GM19025 (cell line): ENCODE results near the gene UBXN4.
"Not testable (repeated sequence)": the region's sequence is repeated elsewhere in the genome, so short reads cannot be mapped to it uniquely, and the experiment has no call there.

Source experiments
- ATAC-seq: cut with Tn5 transposase; IDR thresholded peaks from one replicate; pipeline ENCODE4 v1.9.1; 2021; ENCODE audit warnings: mild to moderate bottlenecking, low read depth, moderate library complexity; ENCODE audit not compliant: unreplicated experiment

UBXN4 gene

DNA sequence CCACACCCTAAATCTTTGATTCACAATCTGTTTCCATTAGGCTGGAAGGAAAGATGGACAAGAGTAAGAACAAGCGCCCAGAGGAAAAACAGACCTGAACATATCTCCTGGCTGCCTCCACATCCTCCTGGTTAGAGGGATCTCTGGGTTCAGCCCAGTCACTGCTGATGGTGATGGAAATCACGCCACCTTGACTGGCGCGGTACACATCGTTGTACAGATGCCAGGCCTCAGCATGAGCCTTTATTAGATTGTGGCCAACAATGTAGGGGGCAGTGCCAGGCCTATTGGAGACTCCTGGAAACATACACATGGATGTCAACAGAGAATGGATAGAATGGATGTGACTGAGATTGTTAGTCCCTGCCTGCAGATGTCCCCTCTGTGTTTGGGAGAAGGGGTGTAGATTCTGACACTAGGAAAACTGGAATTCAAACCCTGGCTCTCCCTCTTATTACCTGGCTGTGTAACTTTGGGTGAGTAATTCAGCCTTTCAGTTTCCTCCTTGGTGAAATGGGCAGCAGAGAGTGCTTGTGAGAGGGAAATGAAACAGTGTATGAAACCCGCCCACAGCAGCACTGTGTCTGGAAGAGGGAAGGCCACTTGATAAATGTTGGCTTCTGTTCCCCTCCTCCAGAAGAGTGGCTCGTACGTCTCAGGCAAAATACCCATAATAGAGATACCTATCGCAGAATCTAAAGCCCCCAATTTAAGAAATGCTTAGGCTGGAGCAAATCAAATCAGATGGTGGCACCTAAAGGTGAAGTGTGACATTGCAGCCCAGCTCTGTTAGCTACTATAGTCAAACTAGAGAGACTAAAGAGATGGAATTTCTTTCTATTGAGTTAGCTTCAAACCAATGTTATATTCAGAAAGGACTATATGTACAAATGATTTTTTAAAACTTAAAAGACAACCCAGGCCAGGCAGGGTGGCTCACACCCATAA, 59.1 kb downstream of the UBXN4 start:
- no peak for ATAC-seq

DNA sequence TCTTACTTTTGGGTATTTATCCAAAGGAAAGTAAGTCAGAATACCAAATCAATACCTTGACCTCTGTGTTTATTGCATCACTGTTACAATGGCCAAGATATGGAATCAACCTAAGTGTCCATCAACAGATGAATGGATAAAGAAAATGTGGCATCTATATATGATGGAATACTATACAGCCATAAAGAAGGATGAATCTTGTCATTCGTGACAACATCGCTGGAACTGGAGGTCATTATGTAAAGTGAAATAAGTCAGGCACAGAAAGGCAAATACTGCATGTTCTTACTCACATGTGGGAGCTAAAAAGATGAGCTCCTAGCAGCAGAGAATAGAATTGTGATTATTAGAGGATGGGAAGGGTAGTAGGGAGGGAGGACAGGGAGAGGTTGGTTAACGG, 60.7 kb downstream of the UBXN4 start:
- ATAC-seq: no peak

DNA sequence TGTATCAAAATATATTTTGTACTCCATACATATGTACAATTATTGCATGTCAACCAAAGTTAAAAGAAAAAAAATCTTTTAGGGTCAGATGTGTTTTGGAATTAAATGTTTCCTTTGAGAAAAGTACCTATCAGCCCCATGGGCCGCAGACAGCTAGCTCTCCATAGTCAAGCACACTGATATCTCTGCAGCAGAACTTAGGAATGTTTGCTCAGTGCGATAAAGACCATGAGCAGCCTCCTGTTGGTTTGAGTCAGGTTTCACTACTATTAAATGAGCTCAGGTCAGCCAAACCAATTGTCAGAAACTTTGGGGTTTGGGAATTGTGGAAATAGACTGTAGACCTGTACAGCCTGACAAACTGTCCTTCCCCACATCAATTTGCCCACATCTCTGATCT, 61.6 kb downstream of the UBXN4 start:
- ATAC-seq: no peak

GRCh38 chr2:135807874-135808273, 66.2 kb downstream of the UBXN4 start:
- ATAC-seq: not testable (repeated sequence)

DNA sequence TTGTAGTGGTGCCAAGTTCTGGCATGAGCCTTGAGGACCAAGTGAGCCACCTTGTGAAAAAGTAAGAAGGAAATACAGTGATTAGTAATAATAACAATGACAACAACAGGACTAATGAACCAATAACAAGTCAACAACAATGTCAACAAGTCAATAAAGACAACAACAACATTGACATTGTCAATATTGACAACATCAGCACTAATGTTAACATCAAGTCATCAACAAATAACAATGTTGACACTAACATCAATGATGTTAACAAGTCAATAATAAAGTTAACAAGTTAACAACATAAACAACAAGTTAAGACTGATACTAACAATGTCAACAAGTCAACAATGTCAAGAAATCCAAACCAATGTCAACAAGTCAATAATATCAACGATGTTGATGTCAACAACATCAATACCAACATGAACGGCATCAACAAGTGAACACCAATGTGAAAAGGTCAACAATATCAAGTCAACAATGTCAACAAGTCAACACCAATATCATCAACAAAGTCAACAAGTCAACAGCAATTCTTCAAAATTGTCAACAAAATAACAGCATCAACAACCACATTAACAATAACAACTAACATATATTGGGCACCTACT, 71.4 kb downstream of the UBXN4 start:
- no peak for ATAC-seq

GRCh38 chr2:135815269-135815668, 73.6 kb downstream of the UBXN4 start:
- no peak for ATAC-seq

DNA sequence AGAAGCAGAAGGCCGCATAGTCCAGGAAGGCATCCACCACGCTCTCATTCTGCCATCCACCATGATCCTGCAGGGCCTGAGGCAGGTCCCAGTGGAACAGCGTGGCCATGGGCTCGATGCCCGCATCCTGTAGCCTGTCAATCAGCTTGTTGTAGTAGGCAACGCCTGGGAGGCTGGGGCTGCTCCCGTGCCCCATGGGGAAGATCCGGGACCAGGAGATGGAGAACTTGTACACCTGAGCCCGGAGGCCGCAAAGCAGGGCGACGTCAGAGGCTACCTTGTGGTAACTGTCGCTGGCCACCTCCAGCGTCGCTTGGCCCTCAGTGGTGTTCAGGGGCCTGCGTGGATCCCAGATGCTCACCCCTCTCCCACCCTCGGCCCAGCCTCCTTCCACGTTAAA, 75.8 kb downstream of the UBXN4 start:
- no peak for ATAC-seq

- ATAC-seq: no peak
Observed at GRCh38 chr2:135817951-135818350, 76.3 kb downstream of the UBXN4 start.

DNA sequence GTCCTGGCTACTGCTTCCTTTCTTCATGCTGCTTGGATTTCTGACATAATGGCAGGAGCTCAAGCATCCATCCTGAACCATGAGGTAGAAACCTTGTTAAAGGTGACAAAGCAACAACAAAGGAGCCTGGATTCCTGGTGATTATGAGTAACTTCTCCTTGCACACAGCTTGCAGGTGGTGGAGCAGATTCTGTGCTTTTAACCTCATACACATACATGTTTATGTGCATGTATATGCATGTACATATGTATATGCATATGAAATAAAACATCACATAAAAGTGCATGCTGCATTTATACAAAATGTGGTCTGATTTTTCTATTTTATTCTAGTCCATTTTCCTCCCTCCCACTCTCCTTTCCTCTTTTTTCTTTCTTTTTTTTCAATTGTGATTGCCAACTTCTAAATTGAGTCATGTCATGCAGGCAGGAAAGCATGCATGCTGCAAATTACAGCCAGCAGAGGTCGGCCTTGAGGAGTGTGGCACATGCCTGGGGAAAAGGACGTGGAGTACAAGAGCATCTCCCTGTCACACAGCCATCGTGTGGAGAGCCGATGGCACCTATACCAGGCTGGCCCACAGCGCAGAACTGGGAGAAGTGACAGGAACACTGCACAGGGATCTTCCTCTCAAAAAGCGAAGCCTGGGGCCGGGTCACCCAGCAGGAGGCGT, 77.4 kb downstream of the UBXN4 start:
- ATAC-seq: no peak

DNA sequence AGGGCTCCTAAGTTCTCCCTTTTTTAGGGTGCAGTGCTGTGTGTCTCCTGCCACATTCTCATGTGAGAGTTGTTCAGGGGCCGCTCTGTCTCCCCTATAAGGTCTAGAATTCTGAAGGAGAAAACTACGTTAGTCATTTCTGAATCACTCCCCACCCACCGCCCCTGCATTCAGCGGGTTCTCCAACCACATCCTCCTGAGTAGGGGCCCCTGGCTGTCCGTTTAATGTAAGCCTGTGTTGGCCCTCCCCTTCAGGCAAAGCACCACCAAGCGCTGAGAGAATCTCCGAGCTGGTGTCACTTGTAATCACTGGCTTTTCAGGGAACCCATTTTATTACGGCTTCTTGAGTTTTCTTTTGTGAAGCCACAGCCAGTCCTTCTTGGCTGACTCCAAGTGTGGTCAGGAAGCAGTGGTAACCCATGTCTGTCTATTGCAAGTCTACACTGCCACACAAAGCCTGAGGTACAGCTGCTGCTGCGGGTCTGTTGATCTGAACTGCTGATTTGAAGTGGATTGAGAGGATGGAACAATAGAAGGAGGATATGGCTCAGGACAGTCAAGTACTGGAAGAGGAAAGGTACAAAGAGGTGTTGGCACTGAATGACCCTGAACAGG, 78.5 kb downstream of the UBXN4 start:
- ATAC-seq: peak; percentile 60

GRCh38 chr2:135821190-135821589, 79.5 kb downstream of the UBXN4 start:
- no peak for ATAC-seq

DNA sequence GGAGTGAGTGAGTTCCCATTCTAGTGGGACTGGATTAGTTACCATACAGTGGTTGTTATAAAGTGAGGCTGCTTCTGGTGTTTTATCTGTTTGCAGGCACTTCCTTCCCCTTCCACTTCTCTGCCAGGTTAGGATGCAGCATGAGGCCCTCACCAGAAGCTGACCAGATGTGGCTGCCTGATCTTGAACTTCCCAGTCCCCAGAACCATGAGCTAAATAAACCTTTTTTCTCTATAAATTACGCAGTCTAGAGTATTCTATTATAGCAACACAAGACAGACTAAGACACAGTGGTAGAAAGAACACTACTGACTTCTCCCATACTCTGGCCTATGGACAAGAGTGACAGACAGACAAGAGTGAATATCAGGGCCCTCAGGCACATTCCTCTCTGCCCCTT, 81.2 kb downstream of the UBXN4 start:
- ATAC-seq: no peak

DNA sequence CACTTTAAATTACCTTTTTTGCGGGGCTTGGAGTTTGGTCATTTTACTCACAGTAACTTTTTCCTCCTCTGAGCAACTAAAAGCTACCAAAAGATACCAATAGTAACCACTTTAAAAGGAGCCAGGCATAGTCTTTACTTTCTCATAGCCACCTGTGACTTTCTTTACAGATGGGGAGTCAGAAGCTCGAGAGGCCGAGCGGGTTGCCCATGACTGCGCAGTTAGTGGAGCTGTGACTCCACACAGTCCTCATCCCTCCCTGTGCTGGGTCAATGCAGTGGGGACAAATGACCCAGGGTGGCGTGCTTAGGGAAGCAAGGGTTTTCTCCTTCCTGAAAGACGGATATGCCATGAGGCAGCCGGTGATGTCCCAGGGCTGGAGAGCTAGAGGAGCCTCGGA, 83.5 kb downstream of the UBXN4 start:
- ATAC-seq: no peak

DNA sequence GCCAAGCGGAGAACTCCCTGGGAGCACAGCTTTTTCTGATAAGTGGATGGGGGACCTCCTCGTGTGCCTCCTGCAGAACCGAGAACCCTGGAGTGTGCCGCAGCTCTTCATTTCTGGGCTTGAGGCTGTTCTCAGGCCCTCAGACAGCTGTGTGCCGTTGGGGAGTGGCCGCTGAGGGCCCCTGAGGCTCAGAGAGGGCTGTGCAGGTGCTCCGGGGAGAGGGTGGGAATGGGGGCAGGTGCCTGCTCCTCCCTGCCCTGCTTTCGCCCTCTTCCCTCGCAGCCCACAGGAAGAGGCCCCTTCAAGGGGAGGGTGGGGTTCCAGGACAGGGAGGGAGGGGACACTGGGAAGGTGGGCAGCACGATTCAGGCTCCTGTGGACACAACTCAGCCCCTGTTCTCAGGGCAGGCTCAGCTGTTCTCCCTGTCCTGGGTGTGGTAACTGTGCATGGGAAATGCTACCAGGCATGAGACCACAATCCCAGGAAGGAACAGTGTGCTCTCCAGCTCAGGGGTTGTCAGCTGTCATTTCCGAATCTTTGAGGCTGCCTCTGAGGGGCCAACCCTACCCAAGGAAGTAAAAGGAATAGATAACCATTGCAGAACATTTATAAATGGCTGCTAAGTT, 84.0 kb downstream of the UBXN4 start:
- ATAC-seq: no peak

DNA sequence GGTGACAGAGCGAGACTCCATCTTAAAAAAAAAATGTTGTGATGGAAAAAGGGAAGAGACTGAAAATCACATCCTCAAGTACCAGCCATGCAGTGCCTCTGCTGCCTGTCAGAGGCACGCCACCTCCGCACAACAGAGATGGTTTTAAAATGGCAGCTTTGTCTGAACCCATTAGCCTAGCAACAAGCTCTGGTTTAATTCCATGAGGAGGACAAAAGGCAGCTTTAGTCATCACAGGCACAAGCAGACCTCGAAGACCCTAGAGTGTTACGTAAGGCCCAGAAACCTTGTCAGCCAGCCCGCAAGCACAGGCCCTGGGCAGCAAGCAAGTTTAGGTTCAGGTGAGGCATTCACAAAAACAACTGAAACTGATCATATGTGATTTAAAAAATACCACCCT, 84.9 kb downstream of the UBXN4 start:
- ATAC-seq: no peak

DNA sequence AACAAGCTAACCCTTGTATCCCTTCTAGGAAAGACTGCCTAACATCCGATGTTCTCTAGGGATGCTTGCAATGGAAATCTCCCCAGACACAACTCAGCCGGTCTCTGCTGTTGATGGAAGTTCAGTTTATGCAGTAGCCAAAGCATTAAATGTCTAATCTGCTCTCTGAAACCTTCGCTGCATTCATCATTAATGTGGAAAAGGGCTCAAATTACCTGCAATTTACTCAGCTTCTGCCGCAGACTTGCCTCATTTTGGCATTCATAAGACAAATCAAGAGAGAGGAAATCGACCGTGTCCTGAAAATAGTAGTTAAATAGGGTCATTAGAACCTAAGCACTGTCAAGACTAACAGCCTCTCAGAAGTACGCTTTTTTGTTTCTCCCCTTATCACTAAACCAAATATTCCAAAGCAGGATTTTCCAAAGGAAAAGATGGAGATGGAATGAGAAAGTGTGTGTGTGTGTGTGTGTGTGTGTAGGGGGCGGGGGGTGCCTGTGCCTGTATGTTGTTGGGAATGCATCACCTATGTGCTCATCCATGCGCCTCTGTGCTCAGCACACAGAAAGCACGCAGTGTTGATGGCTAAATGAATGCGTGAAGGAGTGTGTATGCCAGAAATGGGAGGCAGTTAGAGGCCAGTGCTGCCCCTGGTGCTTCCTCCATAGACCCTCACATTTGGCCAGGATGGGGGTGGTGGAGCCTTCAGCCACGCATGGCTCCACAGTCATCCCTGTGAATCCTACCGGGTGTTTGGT, 87.9 kb downstream of the UBXN4 start:
- ATAC-seq: no peak

GRCh38 chr2:135831180-135831812, 89.6 kb downstream of the UBXN4 start:
- ATAC-seq: no peak

DNA sequence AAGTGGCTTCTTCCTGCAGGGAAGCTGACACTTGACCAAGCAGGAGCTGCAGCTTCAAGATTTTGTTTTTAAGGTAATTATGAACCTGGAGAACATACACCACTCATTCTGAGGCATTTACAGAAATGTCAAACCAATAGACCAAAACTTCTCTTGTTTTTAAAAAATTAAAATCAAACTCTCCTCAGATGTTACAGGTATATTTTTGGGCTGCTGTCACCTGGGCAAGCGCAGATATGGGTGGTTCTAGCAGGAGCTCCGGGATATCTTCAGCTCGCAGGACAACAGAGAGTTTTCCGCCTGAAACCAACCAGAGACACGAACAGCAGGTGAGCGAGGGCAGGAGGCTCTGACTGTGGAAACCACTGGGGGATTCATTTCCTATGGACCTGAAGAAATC, 91.2 kb downstream of the UBXN4 start:
- ATAC-seq: no peak
